HG03103 (cell line): ENCODE data around the gene NUP50.

Experiments used
- ATAC-seq: cut with Tn5 transposase; IDR thresholded peaks from one replicate; pipeline ENCODE4 v1.9.1; 2021; ENCODE audit warnings: low read depth; ENCODE audit not compliant: unreplicated experiment

The NUP50 gene

GRCh38 chr22:45192701-45193187 lies 29.0 kb downstream of the NUP50 start:
- no peak for ATAC-seq

- no peak for ATAC-seq
Measured at GRCh38 chr22:45194686-45195085, 31.0 kb downstream of the NUP50 start.

- ATAC-seq = no peak
Measured at GRCh38 chr22:45195616-45196015, 31.9 kb downstream of the NUP50 start.

GRCh38 chr22:45196308-45196707 lies 32.6 kb downstream of the NUP50 start:
- no peak for ATAC-seq

- ATAC-seq = no peak
Measured at GRCh38 chr22:45196926-45197605, 33.3 kb downstream of the NUP50 start.

- no peak for ATAC-seq
Measured at GRCh38 chr22:45197606-45198462, 34.1 kb downstream of the NUP50 start.

GRCh38 chr22:45198463-45198795 lies 34.7 kb downstream of the NUP50 start:
- ATAC-seq = no peak

- no peak for ATAC-seq
Measured at GRCh38 chr22:45199723-45200122, 36.0 kb downstream of the NUP50 start.

GRCh38 chr22:45200230-45200629 lies 36.5 kb downstream of the NUP50 start:
- ATAC-seq = no peak

- ATAC-seq = no peak
Measured at GRCh38 chr22:45200860-45201511, 37.3 kb downstream of the NUP50 start.

GRCh38 chr22:45201678-45202332 lies 38.1 kb downstream of the NUP50 start:
- ATAC-seq = no peak

GRCh38 chr22:45202333-45203149 lies 38.8 kb downstream of the NUP50 start:
- ATAC-seq = no peak

- no peak for ATAC-seq
Measured at GRCh38 chr22:45203150-45203951, 39.6 kb downstream of the NUP50 start.

- ATAC-seq = no peak
Measured at GRCh38 chr22:45204241-45204640, 40.5 kb downstream of the NUP50 start.

GRCh38 chr22:45204819-45205218 lies 41.1 kb downstream of the NUP50 start:
- ATAC-seq = no peak

GRCh38 chr22:45205276-45205925 lies 41.7 kb downstream of the NUP50 start:
- no peak for ATAC-seq

GRCh38 chr22:45206233-45206632 lies 42.5 kb downstream of the NUP50 start:
- no peak for ATAC-seq

GRCh38 chr22:45207533-45207932 lies 43.8 kb downstream of the NUP50 start:
- no peak for ATAC-seq
